Measurements from ENCODE around the gene GLE1.
"Not testable (repeated sequence)": the region's sequence is repeated elsewhere in the genome, so short reads cannot be mapped to it uniquely, and the experiment has no call there.

Gene GLE1

DNA sequence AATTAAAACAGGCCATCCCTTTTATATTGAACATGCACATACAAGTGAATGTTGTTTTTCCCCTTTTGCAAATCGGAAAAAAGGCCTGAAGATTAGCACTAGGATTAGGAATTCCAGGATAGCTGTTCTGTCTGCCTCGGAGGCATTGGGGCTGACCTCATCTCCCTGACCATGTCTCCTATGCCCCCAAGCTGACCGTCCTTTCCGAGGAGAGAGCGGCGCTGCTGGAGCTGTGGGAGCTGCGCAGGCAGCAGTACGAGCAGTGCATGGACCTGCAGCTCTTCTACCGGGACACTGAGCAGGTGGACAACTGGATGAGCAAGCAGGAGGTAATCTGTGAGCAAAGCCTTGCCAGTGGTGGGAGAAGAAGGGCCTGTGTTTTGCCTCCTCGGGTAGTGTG, 76.2 kb downstream of the GLE1 start:
- H3K9ac ChIP-seq (ENCODE audit: low read length) = no peak overlapping the region
- no peak overlapping the region for H3K4me3 ChIP-seq (ENCODE audit: low read length)
- no peaks in the 10 kb centered on the region for H3K27me3 ChIP-seq (ENCODE audit: control insufficient read depth, insufficient read depth, low read length)
- peaks cover 95% of the 10 kb centered on the region for H3K36me3 ChIP-seq (ENCODE audit: control insufficient read depth, low read depth, low read length)
- H3K27ac ChIP-seq (ENCODE audit: low read length) = no peak overlapping the region
- H3K4me1 ChIP-seq (ENCODE audit: control insufficient read depth, low read depth, low read length) = no peaks in the 10 kb centered on the region
- no peaks in the 10 kb centered on the region for H3K9me3 ChIP-seq (ENCODE audit: control insufficient read depth, low read depth, low read length)

DNA sequence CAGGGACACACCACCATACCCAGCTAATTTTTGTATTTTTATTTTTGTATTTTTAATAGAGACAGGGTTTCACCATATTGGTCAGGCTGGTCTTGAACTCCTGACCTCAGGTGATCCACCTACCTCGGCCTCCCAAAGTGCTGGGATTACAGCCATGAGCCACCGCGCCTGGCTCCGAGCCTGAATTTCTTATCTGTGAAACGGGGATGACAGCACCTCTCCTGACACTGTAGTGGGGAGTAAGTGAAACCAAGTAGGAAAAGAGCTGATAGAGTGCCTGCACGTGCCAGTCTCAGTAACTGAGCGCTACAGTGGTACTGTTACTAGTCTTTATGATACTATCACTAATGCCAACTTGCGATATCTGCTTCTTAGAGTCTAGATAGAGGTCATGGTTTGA, 80.6 kb downstream of the GLE1 start:
- not testable (repeated sequence) for H3K9me3 ChIP-seq (ENCODE audit: control insufficient read depth, low read depth, low read length)
- H3K36me3 ChIP-seq (ENCODE audit: control insufficient read depth, low read depth, low read length) = peaks cover 84% of the 10 kb centered on the region

DNA sequence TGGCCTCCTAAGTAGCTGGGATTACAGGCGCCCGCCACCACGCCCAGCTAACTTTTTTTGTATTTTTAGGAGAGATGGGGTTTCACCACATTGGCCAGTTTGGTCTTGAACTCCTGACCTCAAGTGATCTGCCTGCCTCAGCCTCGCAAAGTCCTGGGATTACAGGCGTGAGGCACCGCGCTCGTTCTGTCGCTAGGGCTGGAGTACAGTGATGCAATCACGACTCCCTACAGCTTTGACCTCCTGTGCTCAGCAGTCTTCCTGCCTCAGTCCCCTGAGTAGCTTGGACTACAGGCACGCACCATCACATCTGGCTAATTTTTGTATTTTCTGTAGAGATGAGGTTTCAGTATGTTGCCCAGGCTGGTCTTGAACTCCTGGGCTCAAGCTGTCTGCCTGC, 82.4 kb downstream of the GLE1 start:
- H3K9ac ChIP-seq (ENCODE audit: low read length); H3K4me1 ChIP-seq (ENCODE audit: control insufficient read depth, low read depth, low read length); H3K4me3 ChIP-seq (ENCODE audit: low read length); H3K9me3 ChIP-seq (ENCODE audit: control insufficient read depth, low read depth, low read length); H3K27ac ChIP-seq (ENCODE audit: low read length); H3K27me3 ChIP-seq (ENCODE audit: control insufficient read depth, insufficient read depth, low read length): not testable (repeated sequence)
- H3K36me3 ChIP-seq (ENCODE audit: control insufficient read depth, low read depth, low read length) = peaks cover 83% of the 10 kb centered on the region

More for the DNA sequence above, 80.6 kb downstream of the GLE1 start:
- H3K9ac ChIP-seq (ENCODE audit: low read length); H3K4me3 ChIP-seq (ENCODE audit: low read length); H3K27me3 ChIP-seq (ENCODE audit: control insufficient read depth, insufficient read depth, low read length); H3K27ac ChIP-seq (ENCODE audit: low read length); H3K4me1 ChIP-seq (ENCODE audit: control insufficient read depth, low read depth, low read length): not testable (repeated sequence)

GRCh38 chr9:128587453-128587852, 82.9 kb downstream of the GLE1 start:
- Histone ChIP-seq H3K27me3 (ENCODE audit: control insufficient read depth, insufficient read depth, low read length) (no peaks in the 10 kb centered on the region), H3K27ac (ENCODE audit: low read length) (no peak overlapping the region), H3K4me3 (ENCODE audit: low read length) (no peak overlapping the region), H3K36me3 (ENCODE audit: control insufficient read depth, low read depth, low read length) (peaks cover 80% of the 10 kb centered on the region), H3K9ac (ENCODE audit: low read length) (no peak overlapping the region), H3K4me1 (ENCODE audit: control insufficient read depth, low read depth, low read length) (no peaks in the 10 kb centered on the region), H3K9me3 (ENCODE audit: control insufficient read depth, low read depth, low read length) (no peaks in the 10 kb centered on the region)

DNA sequence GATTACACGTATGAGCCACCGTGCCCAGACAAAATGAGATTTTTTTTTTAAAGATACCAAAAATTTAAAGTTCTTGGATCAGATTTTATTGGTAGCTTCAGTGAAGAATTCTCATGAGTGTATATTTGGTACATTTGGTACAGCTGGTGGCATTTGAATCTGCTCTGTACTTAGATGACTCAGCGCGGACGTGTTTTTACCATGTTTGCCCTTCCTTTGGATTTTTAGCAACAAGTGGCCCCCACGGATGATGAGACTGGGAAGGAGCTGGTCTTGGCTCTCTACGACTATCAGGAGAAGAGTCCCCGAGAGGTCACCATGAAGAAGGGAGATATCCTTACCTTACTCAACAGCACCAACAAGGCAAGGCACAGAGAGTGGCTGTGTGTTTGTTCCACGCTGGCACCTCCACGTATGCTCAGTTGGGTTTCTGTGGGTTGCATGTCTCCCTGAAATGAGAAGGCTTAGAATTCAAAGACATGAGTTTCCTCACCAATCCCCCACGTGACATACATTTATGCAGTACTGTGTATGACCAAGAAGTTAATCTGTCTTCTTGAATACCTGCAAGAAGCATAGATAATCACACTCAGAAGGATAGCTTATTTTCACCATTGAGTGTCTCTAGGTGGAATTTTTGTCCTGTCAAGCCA, 84.2 kb downstream of the GLE1 start:
- Histone ChIP-seq H3K27me3 (ENCODE audit: control insufficient read depth, insufficient read depth, low read length) (no peaks in the 10 kb centered on the region), H3K27ac (ENCODE audit: low read length) (no peak overlapping the region), H3K9ac (ENCODE audit: low read length) (no peak overlapping the region), H3K4me3 (ENCODE audit: low read length) (no peak overlapping the region), H3K36me3 (ENCODE audit: control insufficient read depth, low read depth, low read length) (peaks cover 79% of the 10 kb centered on the region), H3K9me3 (ENCODE audit: control insufficient read depth, low read depth, low read length) (no peaks in the 10 kb centered on the region), H3K4me1 (ENCODE audit: control insufficient read depth, low read depth, low read length) (no peaks in the 10 kb centered on the region)

Data from iPS-18a (cell line).